Tongue (tissue), 2 donors: Measurements from ENCODE around the gene RUNX2. TPM values are rescaled to one million over a fixed set of nuclear protein-coding genes. Genes with fewer than 3 reads are reported as not detected.
A peak's percentile ranks its signal among the peaks of the same experiment; 100 is the strongest.
"Not testable (repeated sequence)": the region's sequence is repeated elsewhere in the genome, so short reads cannot be mapped to it uniquely, and the experiment has no call there.

Experiments
- DNase-seq: peaks from one replicate; pipeline ENCODE4 v3.0.0-alpha.2; 2015
- total RNA-seq: library from RNA; depleted of rRNA; stranded (reverse); fragments of >200 nt; gene quantifications from one replicate; pipeline ENCODE4 v1.2.3, GENCODE V29; 2014

The RUNX2 gene
- total RNA-seq, 1 donor from 2014 or later = 1.7 TPM

- DNase-seq = no peak
These were observed 323.2 kb downstream of the RUNX2 start for GRCh38 chr6:45651301-45651700.

- DNase-seq = no peak
These were observed 324.3 kb downstream of the RUNX2 start for GRCh38 chr6:45652416-45652815.

DNA sequence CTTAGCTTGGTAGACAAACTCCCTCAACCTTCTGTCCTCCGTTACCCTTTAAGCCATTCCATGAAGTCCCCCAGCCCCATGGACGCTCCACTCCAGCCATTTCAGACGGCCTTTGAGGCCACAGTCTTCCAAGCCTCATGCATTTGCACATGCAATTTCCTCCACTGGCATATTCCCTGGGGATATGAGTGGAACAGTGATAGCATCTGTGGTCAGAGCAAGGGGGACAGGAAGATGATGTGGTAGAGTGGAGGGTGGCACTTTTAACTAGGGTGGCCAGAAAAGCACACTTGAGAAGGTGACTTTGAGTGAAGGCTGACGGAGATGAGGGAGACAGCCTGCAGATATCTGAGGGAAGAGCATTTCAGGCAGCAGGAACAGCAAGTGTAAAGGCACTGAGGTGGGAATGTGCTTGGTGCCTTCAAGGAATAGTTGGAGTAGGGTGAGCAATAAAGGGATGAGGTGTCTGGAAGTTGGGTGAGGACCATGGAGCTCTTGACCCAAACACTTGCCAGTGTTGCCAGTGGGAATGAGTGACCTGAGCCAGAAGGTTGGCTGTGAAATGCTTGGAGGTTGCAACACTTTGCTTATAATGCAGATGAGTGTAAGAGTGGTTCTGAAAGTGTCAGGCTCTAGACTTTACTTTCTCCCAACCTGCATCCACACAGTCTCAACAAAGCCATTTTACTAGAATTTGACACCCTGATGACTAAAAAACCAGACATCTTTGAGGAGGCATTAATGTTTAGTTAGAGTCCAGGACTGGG lies 325.2 kb downstream of the RUNX2 start:
- no peak for DNase-seq

- DNase-seq = no peak
These were observed 326.5 kb downstream of the RUNX2 start for GRCh38 chr6:45654673-45655072.

DNA sequence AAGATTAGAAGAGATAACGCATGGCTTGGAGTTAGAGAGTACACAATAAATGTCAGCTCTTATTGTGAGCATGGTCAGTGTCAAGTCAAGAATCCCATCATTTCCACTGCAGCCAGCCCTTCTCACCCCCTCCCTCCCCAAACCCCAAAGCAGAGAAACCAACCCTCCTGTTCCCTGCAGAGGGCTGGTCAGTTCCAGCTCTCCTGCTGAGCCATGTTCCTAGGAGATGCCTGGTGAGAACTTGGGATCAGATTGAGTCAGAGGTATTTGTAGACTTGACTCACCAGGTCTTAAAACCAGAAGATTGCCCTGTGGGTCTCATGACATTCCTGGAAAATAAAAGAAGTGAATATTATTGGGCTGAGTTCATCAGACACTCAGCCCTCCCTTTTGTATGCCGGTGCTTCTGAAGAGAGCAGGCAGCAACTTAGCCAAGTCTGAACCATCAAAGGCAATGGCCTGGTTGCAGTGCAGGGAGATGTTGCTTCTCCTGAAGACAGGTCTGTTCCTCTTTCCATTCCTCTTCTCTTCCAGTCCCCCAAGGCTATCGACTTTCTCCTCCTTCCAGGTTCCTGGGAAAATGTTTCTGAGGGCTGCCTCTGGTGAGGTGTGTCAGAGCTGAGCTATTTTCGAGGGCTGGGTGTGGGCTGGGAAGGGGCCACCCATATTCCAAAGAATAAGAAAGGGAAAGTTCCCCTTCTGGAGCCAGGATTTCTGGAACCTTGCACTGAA lies 327.8 kb downstream of the RUNX2 start:
- DNase-seq = no peak

DNA sequence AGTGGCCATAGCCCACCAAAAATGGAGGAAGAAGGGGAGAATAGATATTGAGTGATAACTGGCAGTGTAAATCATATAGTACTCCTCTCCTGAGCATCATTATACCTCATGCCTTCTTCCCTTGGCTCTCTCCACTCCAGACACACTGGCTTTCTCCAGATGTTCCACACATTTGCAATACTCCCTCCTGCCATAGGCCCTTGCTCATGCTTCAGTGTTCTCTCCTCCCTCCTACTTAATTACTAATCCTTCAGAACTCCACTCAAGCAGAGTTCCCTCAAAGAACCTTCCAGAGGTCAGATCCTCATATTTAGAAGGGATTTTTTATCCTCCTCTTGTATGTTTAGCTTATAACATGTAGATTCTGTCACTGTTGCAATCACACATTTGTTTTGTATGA lies 329.1 kb downstream of the RUNX2 start:
- no peak for DNase-seq

DNA sequence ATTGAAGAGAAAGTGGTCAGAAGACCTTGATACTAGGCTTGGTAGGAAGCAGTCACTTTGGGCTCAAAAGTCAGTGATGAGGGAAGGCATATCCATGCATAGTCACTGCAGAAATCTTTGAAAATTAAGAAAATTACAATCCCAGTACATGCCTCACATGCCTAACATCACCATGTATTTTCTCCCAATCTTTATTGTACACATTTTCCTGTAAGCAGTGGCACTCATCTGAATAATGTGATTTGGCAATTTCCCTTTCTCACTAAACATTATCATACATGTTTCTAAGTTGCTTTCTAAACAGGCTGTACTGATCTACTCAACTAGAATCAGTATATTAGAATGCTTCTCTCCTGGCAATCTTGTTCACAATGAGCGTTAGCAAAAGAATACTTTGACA lies 330.3 kb downstream of the RUNX2 start:
- DNase-seq = no peak

DNA sequence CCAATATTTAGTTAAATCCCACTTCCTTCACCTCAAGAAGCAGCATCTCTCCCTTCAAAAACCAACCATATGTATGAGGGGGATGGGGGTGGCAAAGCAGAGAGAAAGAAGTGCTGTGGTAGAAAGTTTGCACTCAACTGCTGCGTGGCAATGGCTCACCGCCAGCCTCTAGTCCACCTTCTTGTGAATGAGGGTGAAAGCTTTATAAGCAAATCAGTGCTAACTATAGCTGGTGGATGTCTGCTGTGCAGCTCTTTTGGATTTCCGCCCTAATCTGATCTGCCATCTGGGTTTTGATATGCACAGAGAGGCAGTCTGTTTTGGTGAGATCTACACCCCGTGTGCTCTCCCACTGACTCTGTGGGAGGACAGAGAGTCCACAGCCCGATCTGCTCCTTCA lies 330.8 kb downstream of the RUNX2 start:
- DNase-seq = no peak

DNA sequence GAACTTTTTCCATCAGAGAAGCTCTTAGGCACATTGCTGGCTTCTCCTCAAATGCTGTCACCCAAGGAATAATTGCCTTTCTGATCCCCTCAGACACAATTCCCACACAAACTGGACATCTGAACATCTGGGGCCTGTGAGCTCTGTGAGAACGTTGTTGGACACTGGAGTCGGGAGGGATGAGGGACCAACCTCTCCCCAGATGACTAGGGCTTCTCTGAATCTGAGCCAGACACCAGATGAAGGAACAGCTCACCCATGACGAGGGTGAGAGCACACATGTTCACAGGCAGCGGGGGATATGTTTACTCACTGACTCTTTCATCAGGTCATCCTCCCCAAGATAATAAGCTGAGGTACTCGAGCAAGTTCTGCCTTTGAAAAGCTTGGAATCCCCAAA lies 333.5 kb downstream of the RUNX2 start:
- DNase-seq = no peak

GRCh38 chr6:45663251-45664221 lies 335.4 kb downstream of the RUNX2 start:
- DNase-seq = peak; percentile 69

DNA sequence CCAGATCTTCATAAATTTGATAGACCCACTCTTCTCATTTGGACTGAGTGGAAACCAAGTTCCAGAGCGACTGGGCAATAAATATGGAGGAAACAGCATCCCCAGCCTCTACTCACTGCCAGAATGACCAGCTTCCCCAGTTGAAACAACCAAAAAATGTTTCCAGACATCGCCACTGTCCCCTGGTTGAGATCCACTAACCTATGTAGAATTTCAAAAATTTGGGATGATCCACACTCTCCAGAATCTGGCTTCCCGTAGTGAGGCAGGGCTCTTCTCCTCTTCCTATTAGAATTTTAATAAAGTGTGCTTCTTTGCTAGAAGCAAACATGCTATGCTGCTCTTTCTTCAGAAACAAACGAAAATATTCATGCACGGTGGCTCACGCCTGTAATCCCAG lies 336.6 kb downstream of the RUNX2 start:
- DNase-seq = no peak

DNA sequence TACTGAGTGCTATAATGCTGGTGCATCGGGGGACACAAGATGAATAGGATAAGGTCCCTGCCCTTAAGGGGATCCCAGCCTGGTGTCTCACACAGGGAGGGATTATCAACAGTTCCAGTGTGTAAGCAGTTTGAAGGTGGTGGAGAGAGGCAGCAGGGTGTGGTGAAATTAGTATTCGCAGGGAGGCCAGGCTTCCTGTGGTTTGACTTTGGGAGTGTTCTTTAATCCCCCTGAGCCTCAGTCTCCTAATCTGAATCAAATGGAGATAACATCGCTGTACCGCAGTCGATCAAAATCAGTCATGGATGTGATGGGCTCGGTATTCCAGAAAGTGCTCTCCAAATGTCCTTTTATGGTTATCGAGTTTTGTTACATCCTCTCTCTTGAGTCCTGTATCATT lies 337.7 kb downstream of the RUNX2 start:
- DNase-seq = no peak

DNA sequence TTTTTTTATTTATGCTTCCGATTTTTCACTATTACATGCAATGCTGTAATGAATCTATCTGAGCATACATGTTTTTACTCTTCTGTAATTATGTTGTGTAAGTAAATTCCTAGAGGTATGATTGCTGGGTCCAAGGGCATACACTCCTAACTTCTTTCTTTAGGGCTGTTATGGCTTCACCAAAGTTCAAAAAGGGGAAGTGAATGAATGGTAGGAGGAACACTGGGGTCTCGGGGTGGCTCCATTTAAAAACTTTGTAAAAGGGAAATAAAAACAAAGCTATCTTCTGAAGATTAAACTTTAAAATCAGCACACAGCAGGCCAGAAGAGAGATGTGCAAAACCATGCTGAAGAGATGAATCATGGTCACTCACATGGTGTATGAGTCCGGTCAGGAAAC lies 338.7 kb downstream of the RUNX2 start:
- no peak for DNase-seq

GRCh38 chr6:45667300-45667699 lies 339.2 kb downstream of the RUNX2 start:
- no peak for DNase-seq

- DNase-seq = no peak
These were observed 339.6 kb downstream of the RUNX2 start for GRCh38 chr6:45667766-45668165.

DNA sequence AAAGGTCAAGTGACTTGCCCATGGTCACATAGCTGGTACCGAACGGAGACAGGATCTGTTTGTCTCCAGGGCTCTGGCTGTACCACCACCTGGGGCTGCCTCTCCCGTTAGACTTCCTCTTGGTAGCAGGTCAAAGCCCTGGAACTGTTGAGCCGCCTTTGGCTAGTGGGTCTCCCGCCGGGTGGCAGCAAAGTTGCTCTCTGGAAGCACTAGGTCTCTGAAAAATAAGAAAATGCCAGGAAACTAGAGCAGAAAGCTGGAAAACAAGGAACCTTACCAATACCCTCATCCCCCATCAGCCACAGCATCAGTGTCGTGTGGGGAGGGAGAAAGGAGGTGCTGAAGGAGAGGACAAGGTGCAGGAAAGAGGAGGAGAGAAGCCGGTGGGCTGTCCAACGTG lies 340.6 kb downstream of the RUNX2 start:
- no peak for DNase-seq

DNA sequence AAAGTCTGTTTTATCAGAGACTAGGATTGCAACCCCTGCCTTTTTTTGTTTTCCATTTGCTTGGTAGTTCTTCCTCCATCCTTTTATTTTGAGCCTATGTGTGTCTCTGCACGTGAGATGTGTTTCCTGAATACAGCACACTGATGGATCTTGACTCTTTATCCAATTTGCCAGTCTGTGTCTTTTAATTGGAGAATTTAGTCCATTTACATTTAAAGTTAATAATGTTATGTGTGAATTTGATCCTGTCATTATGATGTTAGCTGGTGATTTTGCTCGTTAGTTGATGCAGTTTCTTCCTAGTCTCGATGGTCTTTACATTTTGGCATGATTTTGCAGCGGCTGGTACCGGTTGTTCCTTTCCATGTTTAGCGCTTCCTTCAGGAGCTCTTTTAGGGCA lies 345.0 kb downstream of the RUNX2 start:
- not testable (repeated sequence) for DNase-seq

GRCh38 chr6:45675166-45675565 lies 347.0 kb downstream of the RUNX2 start:
- DNase-seq = not testable (repeated sequence)

DNA sequence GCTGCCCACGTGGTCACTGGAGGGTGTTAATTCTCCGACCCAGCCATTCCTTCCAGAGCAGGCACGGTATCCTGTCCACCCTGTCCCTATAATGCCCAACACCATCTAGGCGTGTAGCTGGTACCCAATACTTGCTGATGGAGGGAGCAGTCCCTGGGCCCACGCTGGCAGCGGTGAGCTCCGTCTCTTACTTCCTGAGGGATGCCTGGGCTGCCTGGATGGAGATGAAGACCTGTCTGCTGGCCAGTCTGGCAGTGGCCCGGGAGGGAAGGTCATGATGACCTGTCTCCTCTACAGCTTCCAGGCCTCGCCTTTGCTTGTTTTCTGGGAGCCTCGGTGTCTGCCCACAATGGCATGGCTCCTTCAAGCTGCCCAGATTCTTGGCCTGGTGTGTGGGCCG lies 347.5 kb downstream of the RUNX2 start:
- no peak for DNase-seq

DNA sequence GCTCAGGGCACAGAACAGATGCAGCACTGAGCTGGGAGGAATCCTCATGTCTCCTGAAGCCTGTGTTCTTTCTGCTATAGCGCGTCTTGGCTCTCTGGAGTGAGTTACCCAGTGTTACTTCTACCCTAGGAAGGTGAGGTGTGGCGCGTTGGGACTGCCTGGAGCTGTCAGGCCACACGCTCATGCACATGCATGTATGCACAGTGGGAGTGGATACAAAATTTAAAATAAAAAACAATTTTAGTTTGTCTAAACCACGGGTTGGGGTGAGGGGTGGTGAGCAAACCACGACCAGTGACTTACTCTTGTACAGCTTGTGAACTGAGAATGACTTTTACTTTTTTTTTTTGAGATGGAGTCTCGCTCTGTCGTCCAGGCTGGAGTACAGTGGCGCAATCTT lies 348.2 kb downstream of the RUNX2 start:
- no peak for DNase-seq

GRCh38 chr6:45677381-45678284 lies 349.5 kb downstream of the RUNX2 start:
- peak; percentile 58 for DNase-seq

DNA sequence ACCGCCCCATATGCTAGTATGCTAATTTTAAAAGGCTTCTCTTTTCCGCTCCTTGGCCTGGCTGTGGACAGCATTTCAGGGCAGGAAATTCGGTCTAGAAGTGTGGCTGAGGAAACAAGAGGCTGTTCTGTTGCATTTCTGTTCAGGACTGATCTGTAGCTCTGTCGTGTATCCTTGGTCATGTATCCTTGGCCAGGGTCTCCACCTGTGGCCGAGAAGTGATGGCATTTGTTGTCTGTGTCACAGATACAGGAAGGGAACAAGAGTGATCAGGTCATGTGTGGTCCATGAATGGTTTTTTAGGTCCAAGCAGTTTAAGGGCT lies 350.1 kb downstream of the RUNX2 start:
- DNase-seq = peak; percentile 42
